RWPE2 (cell line): ENCODE data around the gene MAGI1.

Experiments
- ATAC-seq: fragments of 200-7000 bp; cut with Tn5 transposase; 3 replicates; pipeline ENCODE4 v1.9.1; 2021; ENCODE audit warnings: low read depth
- DNase-seq: peaks from one replicate; pipeline ENCODE4 v3.0.0-alpha.2; 2020; ENCODE audit warnings: low spot score
- H3K27ac ChIP-seq: fragments of 450-650 bp; 2 replicates; pipeline ENCODE4 v1.5.1; 2017; ENCODE audit warnings: mild to moderate bottlenecking; ENCODE audit not compliant: poor library complexity, severe bottlenecking
- H3K27me3 ChIP-seq: fragments of 250-450 bp; sonication (Bioruptor Pico); 2 replicates; pipeline ENCODE4 v1.5.1; 2021; ENCODE audit warnings: mild to moderate bottlenecking, moderate library complexity; ENCODE audit not compliant: insufficient read depth, poor library complexity, severe bottlenecking
- H3K36me3 ChIP-seq: fragments of 250-450 bp; sonication (Bioruptor Pico); 2 replicates; pipeline ENCODE4 v1.5.1; 2020; ENCODE audit warnings: low read depth, mild to moderate bottlenecking, moderate library complexity
- H3K4me1 ChIP-seq: fragments of 250-450 bp; sonication (Bioruptor Pico); 2 replicates; pipeline ENCODE4 v1.5.1; 2021; ENCODE audit warnings: mild to moderate bottlenecking, moderate library complexity; ENCODE audit not compliant: insufficient read depth, poor library complexity, severe bottlenecking
- H3K4me3 ChIP-seq: fragments of 250-450 bp; sonication (Bioruptor Pico); 2 replicates; pipeline ENCODE4 v1.5.1; 2021; ENCODE audit warnings: mild to moderate bottlenecking, moderate library complexity; ENCODE audit not compliant: severe bottlenecking
- H3K9me3 ChIP-seq: fragments of 250-450 bp; sonication (Bioruptor Pico); 2 replicates; pipeline ENCODE4 v1.5.1; 2021; ENCODE audit warnings: mild to moderate bottlenecking, moderate library complexity; ENCODE audit not compliant: severe bottlenecking
- TF ChIP-seq, protein P1 (sequence below): fragments of 450-650 bp; IDR thresholded peaks from one replicate; pipeline ENCODE4 v1.5.1; 2017; ENCODE audit warnings: mild to moderate bottlenecking, moderate library complexity; ENCODE audit not compliant: poor library complexity, severe bottlenecking

The MAGI1 gene

DNA sequence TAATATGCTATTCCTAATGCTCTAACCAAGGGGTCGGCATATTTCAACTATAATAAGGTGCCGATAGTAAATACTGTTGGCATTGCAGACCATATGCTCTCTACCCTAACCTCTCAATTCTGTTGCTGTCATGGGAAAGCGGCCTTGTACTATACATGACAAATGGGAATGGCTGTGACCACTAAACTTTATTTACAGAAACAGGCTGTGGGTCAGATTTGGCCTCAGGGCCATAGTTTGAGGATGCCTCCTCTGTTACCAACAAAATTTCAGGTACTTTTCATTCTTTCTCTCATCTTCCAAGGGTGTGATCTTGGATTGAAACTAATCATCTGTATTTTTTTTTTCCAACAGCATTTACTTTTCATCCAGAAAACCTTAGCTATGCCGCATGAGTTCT is 242.0 kb downstream of the MAGI1 start:
- Histone ChIP-seq H3K36me3 (no peaks in the 10 kb centered on the region), H3K4me3 (no peak overlapping the region), H3K4me1 (peaks cover 15% of the 10 kb centered on the region), H3K9me3 (no peaks in the 10 kb centered on the region), H3K27me3 (no peaks in the 10 kb centered on the region), H3K27ac (no peak overlapping the region)
- TF ChIP-seq, protein P1, sequence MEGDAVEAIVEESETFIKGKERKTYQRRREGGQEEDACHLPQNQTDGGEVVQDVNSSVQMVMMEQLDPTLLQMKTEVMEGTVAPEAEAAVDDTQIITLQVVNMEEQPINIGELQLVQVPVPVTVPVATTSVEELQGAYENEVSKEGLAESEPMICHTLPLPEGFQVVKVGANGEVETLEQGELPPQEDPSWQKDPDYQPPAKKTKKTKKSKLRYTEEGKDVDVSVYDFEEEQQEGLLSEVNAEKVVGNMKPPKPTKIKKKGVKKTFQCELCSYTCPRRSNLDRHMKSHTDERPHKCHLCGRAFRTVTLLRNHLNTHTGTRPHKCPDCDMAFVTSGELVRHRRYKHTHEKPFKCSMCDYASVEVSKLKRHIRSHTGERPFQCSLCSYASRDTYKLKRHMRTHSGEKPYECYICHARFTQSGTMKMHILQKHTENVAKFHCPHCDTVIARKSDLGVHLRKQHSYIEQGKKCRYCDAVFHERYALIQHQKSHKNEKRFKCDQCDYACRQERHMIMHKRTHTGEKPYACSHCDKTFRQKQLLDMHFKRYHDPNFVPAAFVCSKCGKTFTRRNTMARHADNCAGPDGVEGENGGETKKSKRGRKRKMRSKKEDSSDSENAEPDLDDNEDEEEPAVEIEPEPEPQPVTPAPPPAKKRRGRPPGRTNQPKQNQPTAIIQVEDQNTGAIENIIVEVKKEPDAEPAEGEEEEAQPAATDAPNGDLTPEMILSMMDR, result no peak
- no peak for DNase-seq
- no peak for ATAC-seq

DNA sequence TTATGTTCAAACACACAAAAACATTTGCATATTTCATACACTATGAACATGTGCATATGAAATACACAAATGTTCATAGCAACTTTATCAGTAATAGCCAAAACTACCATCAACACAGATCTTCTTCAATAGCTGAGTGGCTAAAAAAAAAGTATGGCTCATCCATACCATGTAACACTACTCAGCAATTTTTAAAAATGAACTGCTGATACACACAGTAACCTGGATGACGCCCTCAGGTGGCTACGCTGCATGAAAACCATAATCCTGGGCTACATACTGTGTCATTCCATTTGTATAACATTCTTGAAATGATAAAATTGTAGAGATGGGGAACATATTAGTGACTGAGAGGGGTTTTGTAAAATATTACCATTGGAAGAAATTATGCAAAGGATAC is 243.6 kb downstream of the MAGI1 start:
- no peak for ATAC-seq
- Histone ChIP-seq H3K27me3 (no peaks in the 10 kb centered on the region), H3K9me3 (no peaks in the 10 kb centered on the region), H3K27ac (no peak overlapping the region), H3K4me3 (no peak overlapping the region), H3K4me1 (peaks cover 15% of the 10 kb centered on the region), H3K36me3 (no peaks in the 10 kb centered on the region)
- TF ChIP-seq, protein P1, result no peak
- no peak for DNase-seq

DNA sequence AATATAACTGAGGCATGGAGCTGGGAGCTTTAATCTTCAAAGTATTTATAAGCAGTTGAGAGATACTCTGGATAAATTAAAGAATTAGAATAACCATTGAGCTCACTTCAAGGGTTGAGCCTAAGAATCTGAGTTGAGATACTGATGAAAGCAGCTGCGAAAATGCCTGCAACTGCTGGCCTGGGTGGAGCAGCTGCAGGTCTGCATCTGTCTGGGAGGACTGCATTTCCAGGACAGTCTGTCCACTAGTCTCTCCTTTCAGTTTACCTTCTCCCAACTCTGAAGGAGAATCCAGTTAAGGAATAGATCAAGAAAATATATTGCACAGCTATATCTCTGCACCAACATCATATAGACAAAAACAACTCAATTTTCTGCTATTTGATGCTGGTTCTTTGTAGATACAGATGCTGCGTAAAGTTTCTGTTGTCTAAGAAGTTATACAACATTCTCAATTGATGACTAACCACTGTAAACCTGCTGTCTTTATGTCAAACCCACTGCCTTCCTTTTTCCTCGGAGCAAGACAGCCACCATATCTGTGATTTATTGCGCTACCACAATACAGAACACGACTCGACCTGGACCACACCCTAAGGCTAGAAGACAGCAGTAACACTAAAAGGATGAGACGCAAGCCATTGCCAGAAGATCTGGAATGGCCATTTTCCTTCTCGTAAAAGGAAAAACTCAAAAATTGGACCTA is 245.1 kb downstream of the MAGI1 start:
- Histone ChIP-seq H3K4me3 (no peak overlapping the region), H3K9me3 (no peaks in the 10 kb centered on the region), H3K27ac (no peak overlapping the region), H3K36me3 (no peaks in the 10 kb centered on the region), H3K4me1 (peaks cover 15% of the 10 kb centered on the region), H3K27me3 (no peaks in the 10 kb centered on the region)
- no peak for DNase-seq
- TF ChIP-seq, protein P1, result no peak
- ATAC-seq, result peak; percentile 96

DNA sequence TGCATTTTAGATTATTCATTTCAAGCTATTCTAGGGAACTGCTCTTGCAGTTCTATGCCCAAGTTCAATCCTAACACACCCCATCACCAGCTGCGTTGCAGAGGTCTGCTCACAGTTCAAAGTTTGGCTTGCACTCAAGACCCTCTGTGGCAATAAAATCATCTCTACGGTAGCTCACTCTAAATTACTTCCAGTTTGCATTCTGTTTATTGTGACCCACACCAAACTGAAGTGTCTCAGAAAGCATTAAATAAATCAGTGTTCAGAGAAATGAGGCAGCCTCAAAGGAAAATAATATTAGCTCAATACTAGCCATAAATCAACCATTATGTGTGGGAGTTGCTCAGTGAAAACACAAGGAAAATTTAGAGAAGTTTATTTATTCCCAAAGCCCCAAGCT is 250.3 kb downstream of the MAGI1 start:
- no peaks in the 10 kb centered on the region for H3K27me3 ChIP-seq
- ATAC-seq, result no peak

DNA sequence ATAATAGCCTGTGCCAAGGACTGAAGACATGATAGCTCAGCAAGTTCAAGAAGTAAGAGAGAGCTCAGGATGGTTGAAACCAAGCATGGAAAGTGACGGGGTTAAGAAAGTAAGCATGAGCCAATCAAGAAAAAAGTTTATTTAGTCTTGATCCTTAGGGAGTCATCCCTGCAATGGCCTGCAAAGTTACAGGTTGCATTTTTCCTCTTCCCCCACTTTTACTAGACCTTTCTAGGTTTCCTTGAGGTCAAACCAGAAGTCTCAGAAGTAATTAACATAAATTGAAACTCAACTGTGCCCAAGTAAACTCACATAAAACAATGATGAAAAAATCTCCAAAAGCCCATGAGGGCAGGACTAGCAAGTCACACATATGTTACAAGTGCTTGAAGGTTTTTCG is 250.9 kb downstream of the MAGI1 start:
- Histone ChIP-seq H3K4me1 (no peaks in the 10 kb centered on the region), H3K4me3 (no peak overlapping the region), H3K9me3 (no peaks in the 10 kb centered on the region), H3K27me3 (no peaks in the 10 kb centered on the region), H3K36me3 (no peaks in the 10 kb centered on the region), H3K27ac (no peak overlapping the region)
- DNase-seq, result no peak
- TF ChIP-seq, protein P1, result no peak
- no peak for ATAC-seq

More for the DNA sequence above, 250.3 kb downstream of the MAGI1 start:
- TF ChIP-seq, protein P1, result no peak
- Histone ChIP-seq H3K36me3 (no peaks in the 10 kb centered on the region), H3K4me3 (no peak overlapping the region), H3K4me1 (peaks cover 5% of the 10 kb centered on the region), H3K27ac (no peak overlapping the region), H3K9me3 (no peaks in the 10 kb centered on the region)
- DNase-seq, result no peak
